Keratinocyte (primary cell): ENCODE data around the gene CACNA1C. TPM values are rescaled to one million over a fixed set of nuclear protein-coding genes. Genes with fewer than 3 reads are reported as not detected.

ENCODE experiments used
- DNase-seq: peaks from one replicate; pipeline ENCODE4 v3.0.0-alpha.2; 2011; ENCODE audit warnings: low read depth, missing footprints, low spot score
- FAIRE-seq: peaks from 2 replicates; lab custom pipeline; 2011; peaks lifted over from hg19 to GRCh38; lab: Jason Lieb, UNC
- H2AFZ ChIP-seq: 2 replicates; pipeline ENCODE4 v1.6.0; 2012; ENCODE audit warnings: low read length, control low read depth, inconsistent platforms; ENCODE audit not compliant: control insufficient read depth
- H3K27ac ChIP-seq: 2 replicates; pipeline ENCODE4 v1.5.1; 2011; ENCODE audit warnings: low read length; ENCODE audit not compliant: control insufficient read depth, insufficient read depth
- H3K27me3 ChIP-seq: 3 replicates; pipeline ENCODE4 v1.6.0; 2011; ENCODE audit warnings: low read length; ENCODE audit not compliant: control insufficient read depth, insufficient read depth; ENCODE audit errors: extremely low read depth
- H3K36me3 ChIP-seq, 2 experiments: 2 replicates in 1 of 2; 3 replicates in 1 of 2; pipeline ENCODE4 v1.5.1; 2011; ENCODE audit warnings: low read length in 2 of 2, mild to moderate bottlenecking in 1 of 2; ENCODE audit not compliant: control insufficient read depth in 2 of 2, insufficient read depth in 2 of 2; ENCODE audit errors: extremely low read depth in 1 of 2
- H3K4me1 ChIP-seq: 3 replicates; pipeline ENCODE4 v1.5.1; 2011; ENCODE audit warnings: low read length; ENCODE audit not compliant: control insufficient read depth, insufficient read depth; ENCODE audit errors: extremely low read depth
- H3K4me2 ChIP-seq: 3 replicates; pipeline ENCODE4 v1.6.0; 2011; ENCODE audit warnings: low read depth, low read length; ENCODE audit not compliant: control insufficient read depth, insufficient read depth; ENCODE audit errors: extremely low read depth
- H3K4me3 ChIP-seq, 3 experiments: fragments of 200-600 bp in 1 of 3; sonication (generic) in 1 of 3; 2 replicates in 2 of 3; 3 replicates in 1 of 3; pipeline ENCODE4 v1.5.1; 2011 to 2016; ENCODE audit warnings: low read length in 3 of 3, mild to moderate bottlenecking in 3 of 3, control low read depth in 2 of 3, inconsistent platforms in 1 of 3, low read depth in 1 of 3, mixed read lengths in 1 of 3, mixed run types in 1 of 3, moderate library complexity in 1 of 3; ENCODE audit not compliant: control insufficient read depth in 2 of 3, insufficient read depth in 2 of 3; ENCODE audit errors: extremely low read depth in 1 of 3
- H3K79me2 ChIP-seq: 2 replicates; pipeline ENCODE4 v1.6.0; 2012; ENCODE audit warnings: low read length; ENCODE audit not compliant: control insufficient read depth, insufficient read depth
- H3K9ac ChIP-seq: 3 replicates; pipeline ENCODE4 v1.6.0; 2011; ENCODE audit warnings: low read length; ENCODE audit not compliant: control insufficient read depth, insufficient read depth; ENCODE audit errors: extremely low read depth
- H3K9me1 ChIP-seq: 3 replicates; pipeline ENCODE4 v1.6.0; 2011; ENCODE audit warnings: low read length; ENCODE audit not compliant: control insufficient read depth, insufficient read depth; ENCODE audit errors: extremely low read depth
- H3K9me3 ChIP-seq: 2 replicates; pipeline ENCODE4 v1.5.1; 2012; ENCODE audit warnings: low read depth, low read length; ENCODE audit not compliant: control insufficient read depth
- H4K20me1 ChIP-seq: 3 replicates; pipeline ENCODE4 v1.6.0; 2011; ENCODE audit warnings: low read length; ENCODE audit not compliant: control insufficient read depth, insufficient read depth; ENCODE audit errors: extremely low read depth
- CTCF ChIP-seq, 3 experiments: IDR thresholded peaks in 1 of 3; conservative IDR thresholded peaks in 1 of 3; optimal IDR thresholded peaks in 1 of 3; 2 replicates in 2 of 3; 3 replicates in 1 of 3; pipeline versions ENCODE3 to v1.5.1; 2011; ENCODE audit warnings: low read length in 3 of 3, mild to moderate bottlenecking in 3 of 3, moderate library complexity in 2 of 3, control low read depth in 1 of 3, inconsistent platforms in 1 of 3; ENCODE audit not compliant: insufficient read depth in 2 of 3; ENCODE audit errors: extremely low read depth in 1 of 3
- EZH2 ChIP-seq: IDR thresholded peaks from one replicate; pipeline ENCODE4 v1.6.1; 2012; ENCODE audit warnings: inconsistent platforms, mild to moderate bottlenecking, low read length, moderate library complexity
- dilution Hi-C: fragments of 300-500 bp; cut with MboI; formaldehyde crosslinking; loops from one replicate; pipeline ENCODE4 v1.7.0; 2020; ENCODE audit warnings: low sequenced_read_pairs; ENCODE audit not compliant: extremely low pct_ligation_motif_present
- polyA plus RNA-seq, 5 experiments: library from polyadenylated mRNA; depleted of rRNA in 3 of 5; stranded (reverse) in 3 of 5; stranded (forward) in 1 of 5; unstranded in 1 of 5; fragments of >200 nt; gene quantifications; 1 replicate in 1 of 5; 2 replicates in 3 of 5; 3 replicates in 1 of 5; pipeline versions ENCODE4 v1.2.1 to v1.2.3, GENCODE V29; 2011 to 2012; ENCODE audit warnings: missing spikeins in 2 of 5, low read depth in 1 of 5, low replicate concordance in 1 of 5

The CACNA1C gene
- polyA plus RNA-seq, 1 donor (not counting 4 experiments of a cell fraction or from before 2014, with no cell fraction given): not detected

GRCh38 chr12:2563709-2564108, 510.9 kb downstream of the CACNA1C start:
- H3K79me2 ChIP-seq: no peaks in the 10 kb centered on the region
- H3K36me3 ChIP-seq: no peaks in the 10 kb centered on the region
- H3K4me1 ChIP-seq: no peaks in the 10 kb centered on the region
- H3K4me2 ChIP-seq: no peak overlapping the region
- dilution Hi-C loops: no loop called here
- no peaks in the 10 kb centered on the region for H3K27me3 ChIP-seq
- FAIRE-seq (no peak), DNase-seq (no peak)
- no peak overlapping the region for H3K4me3 ChIP-seq
- no peak overlapping the region for H3K27ac ChIP-seq
- no peaks in the 10 kb centered on the region for H3K9me3 ChIP-seq
- no peak for TF ChIP-seq CTCF (optimal IDR thresholded peaks at IDR 0.05 in 1 of 3, IDR thresholded peaks at IDR 0.05 in 1 of 3, conservative IDR thresholded peaks at IDR 0.05 in 1 of 3; ENCODE audit: extremely low read depth in 1 of 3, insufficient read depth in 2 of 3, low read length in 3 of 3)
- no peak for TF ChIP-seq EZH2
- H4K20me1 ChIP-seq: no peaks in the 10 kb centered on the region
- no peaks in the 10 kb centered on the region for H3K9me1 ChIP-seq
- H3K9ac ChIP-seq: no peak overlapping the region
- H2AFZ ChIP-seq: no peak overlapping the region

- H3K79me2 ChIP-seq: no peaks in the 10 kb centered on the region
- H3K27ac ChIP-seq: no peak overlapping the region
- H3K4me2 ChIP-seq: no peak overlapping the region
- H3K4me3 ChIP-seq: no peak overlapping the region
- TF ChIP-seq EZH2 (no peak), CTCF (optimal IDR thresholded peaks at IDR 0.05 in 1 of 3, IDR thresholded peaks at IDR 0.05 in 1 of 3, conservative IDR thresholded peaks at IDR 0.05 in 1 of 3; ENCODE audit: extremely low read depth in 1 of 3, insufficient read depth in 2 of 3, low read length in 3 of 3) (no peak)
- H3K9me1 ChIP-seq: no peaks in the 10 kb centered on the region
- no peaks in the 10 kb centered on the region for H3K27me3 ChIP-seq
- DNase-seq (no peak), FAIRE-seq (no peak)
- no peak overlapping the region for H2AFZ ChIP-seq
- H3K9me3 ChIP-seq: no peaks in the 10 kb centered on the region
- no peaks in the 10 kb centered on the region for H3K4me1 ChIP-seq
- dilution Hi-C loops: no loop called here
- H3K36me3 ChIP-seq: no peaks in the 10 kb centered on the region
- no peak overlapping the region for H3K9ac ChIP-seq
- H4K20me1 ChIP-seq: no peaks in the 10 kb centered on the region
These were observed 513.4 kb downstream of the CACNA1C start for GRCh38 chr12:2566161-2566560.
